ENCODE measurements around the gene UQCC2.

UQCC2 gene

GRCh38 chr6:33725891-33726673 is 14.6 kb upstream of the UQCC2 start:
- Histone ChIP-seq H3K4me2 (ENCODE audit: low read length) (no peak overlapping the region), H2AFZ (ENCODE audit: low read length) (no peak overlapping the region), H3K9me3 (ENCODE audit: low read length) (no peaks in the 10 kb centered on the region), H3K27me3 (ENCODE audit: insufficient read depth, low read length) (peaks cover 4% of the 10 kb centered on the region; the same call in 1 of the 2 replicates), H3K4me1 (ENCODE audit: insufficient read depth, low read length, severe bottlenecking) (no peaks in the 10 kb centered on the region), H3K27ac (ENCODE audit: low read depth, low read length, poor library complexity, severe bottlenecking) (no peak overlapping the region), H3K4me3 (ENCODE audit: low read depth, low read length, poor library complexity, severe bottlenecking) (no peak overlapping the region), H3K9ac (ENCODE audit: low read length) (no peak overlapping the region), H3K9me2 (ENCODE audit: low read depth, low read length) (no peaks in the 10 kb centered on the region), H3F3A (ENCODE audit: insufficient read depth, low read length) (no peaks in the 10 kb centered on the region), H3K79me2 (ENCODE audit: insufficient read depth, low read length) (no peaks in the 10 kb centered on the region), H3K36me3 (ENCODE audit: insufficient read depth, low read length) (no peaks in the 10 kb centered on the region), H4K20me1 (ENCODE audit: insufficient read depth, low read length) (no peaks in the 10 kb centered on the region)
- no peak for TF ChIP-seq CTCF (IDR thresholded peaks at IDR 0.05; ENCODE audit: low read length)

GRCh38 chr6:33725222-33725621 is 13.7 kb upstream of the UQCC2 start:
- no peaks in the 10 kb centered on the region for H3K79me2 ChIP-seq (ENCODE audit: insufficient read depth, low read length)
- H3F3A ChIP-seq (ENCODE audit: insufficient read depth, low read length), result no peaks in the 10 kb centered on the region
- no peaks in the 10 kb centered on the region; the same call in 1 of the 2 replicates for H3K27me3 ChIP-seq (ENCODE audit: insufficient read depth, low read length)
- H2AFZ ChIP-seq (ENCODE audit: low read length), result no peak overlapping the region
- H3K27ac ChIP-seq (ENCODE audit: low read depth, low read length, poor library complexity, severe bottlenecking), result no peak overlapping the region
- H3K9me2 ChIP-seq (ENCODE audit: low read depth, low read length), result no peaks in the 10 kb centered on the region
- H4K20me1 ChIP-seq (ENCODE audit: insufficient read depth, low read length), result no peaks in the 10 kb centered on the region
- H3K36me3 ChIP-seq (ENCODE audit: insufficient read depth, low read length), result no peaks in the 10 kb centered on the region
- no peak overlapping the region for H3K4me2 ChIP-seq (ENCODE audit: low read length)
- no peak overlapping the region for H3K4me3 ChIP-seq (ENCODE audit: low read depth, low read length, poor library complexity, severe bottlenecking)
- TF ChIP-seq CTCF (IDR thresholded peaks at IDR 0.05; ENCODE audit: low read length) (no peak), EZH2 (IDR thresholded peaks at IDR 0.05; ENCODE audit: borderline replicate concordance, low read length) (no peak)
- no peaks in the 10 kb centered on the region for H3K9me3 ChIP-seq (ENCODE audit: low read length)
- H3K9ac ChIP-seq (ENCODE audit: low read length), result no peak overlapping the region
- no peaks in the 10 kb centered on the region for H3K4me1 ChIP-seq (ENCODE audit: insufficient read depth, low read length, severe bottlenecking)

GRCh38 chr6:33724102-33725023 is 12.9 kb upstream of the UQCC2 start:
- no peak overlapping the region for H3K9ac ChIP-seq (ENCODE audit: low read length)
- no peaks in the 10 kb centered on the region for H3K36me3 ChIP-seq (ENCODE audit: insufficient read depth, low read length)
- no peak overlapping the region for H2AFZ ChIP-seq (ENCODE audit: low read length)
- no peaks in the 10 kb centered on the region for H3K79me2 ChIP-seq (ENCODE audit: insufficient read depth, low read length)
- H3K4me1 ChIP-seq (ENCODE audit: insufficient read depth, low read length, severe bottlenecking), result no peaks in the 10 kb centered on the region
- TF ChIP-seq CTCF (IDR thresholded peaks at IDR 0.05; ENCODE audit: low read length), result no peak
- no peak for TF ChIP-seq EZH2 (IDR thresholded peaks at IDR 0.05; ENCODE audit: borderline replicate concordance, low read length)
- no peaks in the 10 kb centered on the region for H4K20me1 ChIP-seq (ENCODE audit: insufficient read depth, low read length)
- no peaks in the 10 kb centered on the region; the same call in 1 of the 2 replicates for H3K27me3 ChIP-seq (ENCODE audit: insufficient read depth, low read length)
- no peaks in the 10 kb centered on the region for H3K9me2 ChIP-seq (ENCODE audit: low read depth, low read length)
- no peaks in the 10 kb centered on the region for H3K9me3 ChIP-seq (ENCODE audit: low read length)
- no peak overlapping the region for H3K4me2 ChIP-seq (ENCODE audit: low read length)
- no peak overlapping the region for H3K4me3 ChIP-seq (ENCODE audit: low read depth, low read length, poor library complexity, severe bottlenecking)
- no peaks in the 10 kb centered on the region for H3F3A ChIP-seq (ENCODE audit: insufficient read depth, low read length)
- no peak overlapping the region for H3K27ac ChIP-seq (ENCODE audit: low read depth, low read length, poor library complexity, severe bottlenecking)
